Left ventricle myocardium inferior (tissue), 1 donor: ENCODE data around the gene RPE65. TPM values are rescaled to one million over a fixed set of nuclear protein-coding genes. Genes with fewer than 3 reads are reported as not detected.

Experiments
- DNase-seq: peaks from one replicate; pipeline ENCODE4 v3.0.0-alpha.2; 2020
- H3K27ac ChIP-seq: fragments of 200-600 bp; replicated peaks from 2 replicates; pipeline ENCODE4 v1.8.0; 2021
- H3K27me3 ChIP-seq: fragments of 200-600 bp; 2 replicates; pipeline ENCODE4 v1.8.0; 2021; ENCODE audit warnings: low read depth
- H3K36me3 ChIP-seq: fragments of 200-600 bp; 2 replicates; pipeline ENCODE4 v1.8.0; 2021
- H3K4me1 ChIP-seq: fragments of 200-600 bp; 2 replicates; pipeline ENCODE4 v1.8.0; 2021
- H3K4me3 ChIP-seq: fragments of 200-600 bp; 2 replicates; pipeline ENCODE4 v1.8.0; 2021; ENCODE audit warnings: mild to moderate bottlenecking, moderate library complexity
- H3K9me3 ChIP-seq: fragments of 200-600 bp; replicated peaks from 2 replicates; pipeline ENCODE4 v1.8.0; 2021
- CTCF ChIP-seq: fragments of 200-600 bp; IDR thresholded peaks from 2 replicates; pipeline ENCODE4 v1.8.0; 2021; ENCODE audit warnings: antibody characterized with exemption, mild to moderate bottlenecking, borderline replicate concordance
- intact Hi-C: fragments of 100-400 bp; cut with micrococcal nuclease; formaldehyde crosslinking; loops from one replicate; pipeline ENCODE4 v1.11.0; 2022
- long read RNA-seq: library from polyadenylated mRNA; unstranded; transcript quantifications from one replicate; pipeline ENCODE4 v2.0.0, GENCODE V29; 2021
- total RNA-seq: library from RNA; stranded (reverse); fragmentation: NEBNext Ultra II Directional; extraction: Animal tissue kit (Norgen Biotek cat#: 25700); gene quantifications from one replicate; pipeline ENCODE4 v1.2.1, GENCODE V29; 2021
- donor health status: DM: no; HTN: yes; CAD: no; lungs with severe emphysema.

Gene RPE65
- total RNA-seq: not detected
- long read RNA-seq: 0 reads

GRCh38 chr1:68449901-68450300, at the start of gene RPE65:
Gene RPE65 (minus strand): TSS chr1:68449954. CDS start chr1:68449905, 49 bp downstream.
- Histone ChIP-seq H3K4me3 (no peak within 1 kb of the TSS), H3K36me3 (no peaks in the 10 kb centered on the region), H3K4me1 (peaks cover 5% of the 10 kb centered on the region), H3K9me3 (no peaks in the 10 kb centered on the region), H3K27me3 (no peaks in the 10 kb centered on the region), H3K27ac (no peak within 1 kb of the TSS)
- TF ChIP-seq CTCF: no peak
- intact Hi-C loops: no loop called here
- no peak for DNase-seq

GRCh38 chr1:68497358-68497698, 47.6 kb upstream of the RPE65 start:
- intact Hi-C loops: no loop called here
- no peaks in the 10 kb centered on the region for H3K27me3 ChIP-seq
- peaks cover 18% of the 10 kb centered on the region for H3K4me1 ChIP-seq
- no peak for DNase-seq
- TF ChIP-seq CTCF: peak; percentile 3
- H3K36me3 ChIP-seq: no peaks in the 10 kb centered on the region
- no peaks in the 10 kb centered on the region for H3K9me3 ChIP-seq
- peak overlapping the region; percentile 70 for H3K4me3 ChIP-seq
- H3K27ac ChIP-seq: peak overlapping the region; percentile 45

- Histone ChIP-seq H3K27ac (peak within 1 kb of the TSS; percentile 45), H3K4me1 (peaks cover 18% of the 10 kb centered on the region), H3K36me3 (no peaks in the 10 kb centered on the region), H3K4me3 (peak within 1 kb of the TSS; percentile 70), H3K9me3 (no peaks in the 10 kb centered on the region), H3K27me3 (no peaks in the 10 kb centered on the region)
- peak; percentile 20 for TF ChIP-seq CTCF
- intact Hi-C loops: no loop called here
- DNase-seq: peak; percentile 96
These were observed 47.1 kb upstream of the RPE65 start, which contains the start of gene DEPDC1 for GRCh38 chr1:68496680-68497357. Gene DEPDC1 (minus strand): TSS chr1:68497082. CDS start chr1:68496999, 83 bp downstream.

GRCh38 chr1:68495968-68496679, 46.4 kb upstream of the RPE65 start:
- intact Hi-C loops: no loop called here
- no peak overlapping the region for H3K27ac ChIP-seq
- H3K4me1 ChIP-seq: peaks cover 18% of the 10 kb centered on the region
- no peaks in the 10 kb centered on the region for H3K9me3 ChIP-seq
- H3K27me3 ChIP-seq: no peaks in the 10 kb centered on the region
- TF ChIP-seq CTCF: no peak
- DNase-seq: no peak
- peak overlapping the region; percentile 70 for H3K4me3 ChIP-seq
- no peaks in the 10 kb centered on the region for H3K36me3 ChIP-seq

GRCh38 chr1:68495532-68495931, 45.8 kb upstream of the RPE65 start:
- Histone ChIP-seq H3K4me1 (peaks cover 18% of the 10 kb centered on the region), H3K36me3 (no peaks in the 10 kb centered on the region), H3K9me3 (no peaks in the 10 kb centered on the region), H3K27ac (no peak overlapping the region), H3K4me3 (peak overlapping the region; percentile 70), H3K27me3 (no peaks in the 10 kb centered on the region)
- intact Hi-C loops: no loop called here
- no peak for DNase-seq
- no peak for TF ChIP-seq CTCF
